GM12874 (cell line): ENCODE results near the gene EPB41L2.
A peak's percentile ranks its signal among the peaks of the same experiment; 100 is the strongest.

ENCODE experiments used
- TF ChIP-seq, protein P1 (sequence below): IDR thresholded peaks from 2 replicates; pipeline ENCODE4 v1.5.1; 2011; ENCODE audit warnings: low read depth, mild to moderate bottlenecking, control low read depth, low read length, moderate library complexity; ENCODE audit not compliant: insufficient read depth

The EPB41L2 gene

DNA sequence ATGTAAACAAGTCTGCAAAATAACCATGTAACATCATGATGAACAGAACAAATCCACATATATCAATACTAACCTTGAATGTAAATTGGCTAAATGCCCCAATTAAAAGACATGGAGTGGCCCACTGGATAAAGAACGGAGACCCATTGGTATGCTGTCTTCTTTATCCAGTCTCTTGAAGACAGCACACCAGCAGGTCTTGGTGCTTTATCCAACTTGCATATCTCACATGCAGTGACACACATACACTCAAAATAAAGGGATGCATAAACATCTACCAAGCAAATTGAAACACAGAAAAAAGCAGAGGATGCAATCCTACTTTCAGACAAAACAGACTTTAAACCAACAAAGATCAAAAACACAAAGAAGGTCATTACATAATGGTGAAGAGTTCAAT is 30.3 kb upstream of the EPB41L2 start:
- TF ChIP-seq, protein P1, sequence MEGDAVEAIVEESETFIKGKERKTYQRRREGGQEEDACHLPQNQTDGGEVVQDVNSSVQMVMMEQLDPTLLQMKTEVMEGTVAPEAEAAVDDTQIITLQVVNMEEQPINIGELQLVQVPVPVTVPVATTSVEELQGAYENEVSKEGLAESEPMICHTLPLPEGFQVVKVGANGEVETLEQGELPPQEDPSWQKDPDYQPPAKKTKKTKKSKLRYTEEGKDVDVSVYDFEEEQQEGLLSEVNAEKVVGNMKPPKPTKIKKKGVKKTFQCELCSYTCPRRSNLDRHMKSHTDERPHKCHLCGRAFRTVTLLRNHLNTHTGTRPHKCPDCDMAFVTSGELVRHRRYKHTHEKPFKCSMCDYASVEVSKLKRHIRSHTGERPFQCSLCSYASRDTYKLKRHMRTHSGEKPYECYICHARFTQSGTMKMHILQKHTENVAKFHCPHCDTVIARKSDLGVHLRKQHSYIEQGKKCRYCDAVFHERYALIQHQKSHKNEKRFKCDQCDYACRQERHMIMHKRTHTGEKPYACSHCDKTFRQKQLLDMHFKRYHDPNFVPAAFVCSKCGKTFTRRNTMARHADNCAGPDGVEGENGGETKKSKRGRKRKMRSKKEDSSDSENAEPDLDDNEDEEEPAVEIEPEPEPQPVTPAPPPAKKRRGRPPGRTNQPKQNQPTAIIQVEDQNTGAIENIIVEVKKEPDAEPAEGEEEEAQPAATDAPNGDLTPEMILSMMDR, result no peak

DNA sequence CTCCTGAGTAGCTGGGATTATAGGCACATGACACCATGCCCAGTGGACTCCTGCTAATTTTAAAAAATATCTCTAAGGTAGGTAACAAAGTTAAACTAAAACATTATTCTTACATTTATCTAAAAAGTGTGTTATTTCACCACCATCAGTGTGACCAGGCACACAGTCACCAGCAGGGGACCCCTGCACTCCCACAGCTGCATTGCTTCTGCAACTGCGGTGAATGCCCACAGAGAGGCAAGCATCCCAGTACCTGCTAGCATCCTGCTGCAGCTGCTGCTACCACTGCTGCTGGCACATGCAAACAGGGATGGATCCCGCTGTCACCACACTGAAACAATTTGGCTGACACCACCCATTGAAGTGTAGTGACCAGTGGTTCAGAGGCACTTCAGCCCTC is 21.9 kb upstream of the EPB41L2 start:
- TF ChIP-seq, protein P1, result 0 out of 2 replicates have a peak, but pooled peaks have one; percentile 17

DNA sequence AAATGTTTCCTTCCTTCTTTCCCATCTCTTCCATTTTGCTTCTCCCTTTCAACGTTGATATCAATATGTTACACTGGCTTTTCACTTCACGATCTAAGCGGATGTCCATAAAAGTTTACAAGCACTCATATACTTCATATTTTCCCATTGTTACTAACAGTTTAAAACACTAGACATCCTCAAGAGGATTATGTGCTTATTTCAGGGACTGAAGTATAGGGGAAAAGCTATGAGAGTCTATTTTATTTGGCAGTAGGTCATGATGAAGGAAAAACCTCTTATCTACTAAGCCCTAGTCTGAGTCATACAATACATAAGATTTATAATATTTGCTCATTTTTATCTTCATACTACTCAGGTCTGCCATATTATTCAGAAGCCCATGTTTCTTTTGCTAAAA is 20.6 kb upstream of the EPB41L2 start:
- TF ChIP-seq, protein P1, result no peak

DNA sequence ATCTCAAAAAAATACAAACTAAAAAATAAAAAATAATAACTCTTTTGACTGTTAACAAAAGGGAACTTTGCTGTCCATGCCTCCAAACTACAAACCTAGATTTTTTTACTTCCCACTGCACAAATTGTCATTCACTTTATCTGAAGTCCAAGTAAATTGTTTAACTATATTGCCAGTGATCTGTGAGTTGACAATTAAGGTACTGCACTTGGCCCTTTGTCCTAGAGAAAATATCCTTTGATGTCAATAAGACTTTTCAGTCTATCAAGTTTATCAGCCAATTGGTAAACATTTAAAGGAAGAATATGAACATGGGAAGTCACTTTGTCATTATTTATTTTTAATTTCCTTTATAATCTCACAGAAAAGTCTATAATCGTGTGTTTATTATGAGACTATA is 19.3 kb upstream of the EPB41L2 start:
- TF ChIP-seq, protein P1, result no peak

DNA sequence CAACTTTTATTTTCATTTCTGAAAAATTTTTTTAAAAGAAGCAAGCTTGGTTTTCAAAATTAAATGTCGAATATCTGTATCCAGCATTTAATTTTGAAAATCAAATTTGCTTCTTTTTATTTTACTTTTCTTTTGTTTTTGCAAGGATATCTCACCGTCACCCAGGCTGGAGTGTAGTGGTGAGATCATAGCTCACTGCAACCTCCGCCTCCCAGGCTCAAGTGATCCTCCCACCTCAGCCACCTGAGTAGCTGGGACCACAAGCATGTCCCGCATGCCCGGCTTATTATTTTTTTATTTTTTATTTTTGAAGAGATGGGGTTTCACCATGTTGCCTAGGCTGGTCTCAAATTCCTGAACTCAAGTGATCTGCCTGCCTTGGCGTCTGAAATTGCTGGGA is 17.0 kb upstream of the EPB41L2 start:
- TF ChIP-seq, protein P1, result no peak

DNA sequence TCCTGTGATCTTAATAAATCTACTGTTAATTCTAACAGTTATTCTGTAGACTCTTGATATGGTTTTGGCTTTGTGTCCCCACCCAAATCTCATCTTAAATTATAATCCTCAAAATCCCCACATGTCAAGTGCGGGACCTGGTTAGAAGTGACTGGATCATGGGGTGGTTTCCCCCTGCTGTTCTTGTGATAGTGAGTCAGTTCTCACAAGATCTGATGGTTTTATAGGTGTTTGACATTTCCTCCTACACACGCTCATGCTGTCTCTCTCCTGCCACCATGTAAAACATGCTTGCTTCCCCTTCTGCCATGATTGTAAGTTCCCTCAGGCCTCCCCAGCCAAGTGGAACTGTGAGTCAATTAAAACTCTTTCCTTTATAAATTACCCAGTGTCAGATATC is 10.5 kb upstream of the EPB41L2 start:
- TF ChIP-seq, protein P1, result no peak

DNA sequence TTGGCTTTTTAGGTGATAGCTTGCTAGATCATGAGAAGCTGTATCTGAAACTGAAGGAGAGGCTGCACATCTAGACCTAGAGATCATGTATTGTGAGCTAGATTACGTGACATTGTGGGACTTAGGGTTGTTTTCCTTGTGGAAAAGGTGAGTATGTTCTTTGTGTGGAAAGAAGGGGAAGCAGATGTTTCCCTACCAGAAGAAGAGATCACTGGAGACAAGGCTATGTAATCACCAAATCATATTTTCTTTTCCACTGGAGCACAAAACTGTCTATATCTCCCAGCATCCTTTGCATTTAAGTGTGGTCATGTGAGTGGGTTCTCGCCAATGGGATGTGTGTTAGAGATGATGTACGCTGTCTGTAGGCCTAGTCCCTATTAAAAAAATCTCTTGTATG is 7.0 kb upstream of the EPB41L2 start:
- TF ChIP-seq, protein P1, result no peak

DNA sequence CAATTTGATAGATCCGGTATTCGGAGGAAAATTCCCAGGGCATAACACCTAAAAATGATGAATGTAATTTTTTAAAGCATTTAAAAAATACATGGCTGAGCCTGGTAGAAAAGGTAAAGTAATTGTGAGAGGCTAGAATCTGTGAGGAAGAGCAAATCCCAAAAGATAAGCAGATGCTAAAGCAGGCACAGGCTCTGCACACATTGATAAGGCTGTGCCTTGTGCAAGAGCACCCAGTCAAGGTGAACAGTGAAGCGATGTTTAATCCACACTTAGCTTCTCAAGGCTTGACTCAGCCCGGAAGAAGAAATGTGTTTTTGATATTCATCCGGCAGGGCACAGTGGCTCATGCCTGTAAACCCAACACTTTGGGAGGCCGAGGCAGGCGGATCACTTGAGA is 5.1 kb upstream of the EPB41L2 start:
- TF ChIP-seq, protein P1, result no peak
